Natural killer cell (primary cell): ENCODE measurements around the gene C19orf85. TPM values are rescaled to one million over a fixed set of nuclear protein-coding genes. Genes with fewer than 3 reads are reported as not detected.
"Not testable (repeated sequence)": the region's sequence is repeated elsewhere in the genome, so short reads cannot be mapped to it uniquely, and the experiment has no call there.

ENCODE experiments used
- ATAC-seq, 3 donors: fragments of 150-1000 bp in 2 of 3; fragments of 200-7000 bp in 1 of 3; cut with Tn5 transposase; 1 replicate in 1 of 3; 2 replicates in 2 of 3; pipeline ENCODE4 v1.10.0; 2021; ENCODE audit warnings: mild to moderate bottlenecking in 2 of 3, moderate library complexity in 2 of 3
- DNase-seq, 2 donors: peaks; one replicate each; pipeline versions ENCODE4 v3.0.0 to v3.0.0-alpha.2; 2013 to 2021; ENCODE audit warnings: mixed read lengths in 1 of 2
- H3K27ac ChIP-seq: one replicate; pipeline ENCODE4 v1.5.1; 2013; ENCODE audit warnings: mild to moderate bottlenecking, low read length
- H3K27me3 ChIP-seq: one replicate; pipeline ENCODE4 v1.6.1; 2013; ENCODE audit warnings: low read length; ENCODE audit not compliant: control insufficient read depth, insufficient read depth
- H3K36me3 ChIP-seq: one replicate; pipeline ENCODE4 v1.6.1; 2013; ENCODE audit warnings: low read length; ENCODE audit not compliant: control insufficient read depth, insufficient read depth
- H3K4me1 ChIP-seq: one replicate; pipeline ENCODE4 v1.6.1; 2013; ENCODE audit warnings: low read length; ENCODE audit not compliant: control insufficient read depth, insufficient read depth
- H3K4me3 ChIP-seq: one replicate; pipeline ENCODE4 v1.5.1; 2013; ENCODE audit warnings: low read length
- H3K9me3 ChIP-seq: one replicate; pipeline ENCODE4 v1.6.1; 2013; ENCODE audit warnings: low read length; ENCODE audit not compliant: control insufficient read depth, insufficient read depth
- H3K27ac Mint-ChIP-seq, 2 donors: one replicate each; pipeline ENCODE4 v1.8.0; 2022; ENCODE audit warnings: mild to moderate bottlenecking in 2 of 2, mixed read lengths in 2 of 2, moderate library complexity in 1 of 2
- H3K27me3 Mint-ChIP-seq, 2 donors: one replicate each; pipeline ENCODE4 v1.8.0; 2022; ENCODE audit warnings: low read depth in 2 of 2, mixed read lengths in 2 of 2
- H3K36me3 Mint-ChIP-seq: one replicate; pipeline ENCODE4 v1.8.0; 2022; ENCODE audit warnings: mixed read lengths
- H3K4me1 Mint-ChIP-seq, 2 donors: one replicate each; pipeline ENCODE4 v1.8.0; 2022; ENCODE audit warnings: mixed read lengths in 2 of 2
- H3K4me3 Mint-ChIP-seq: one replicate; pipeline ENCODE4 v1.8.0; 2022; ENCODE audit warnings: mild to moderate bottlenecking, moderate library complexity, mixed read lengths
- H3K9me3 Mint-ChIP-seq, 2 donors: one replicate each; pipeline ENCODE4 v1.8.0; 2022; ENCODE audit warnings: mixed read lengths in 2 of 2
- WGBS: methylation state at CpG from one replicate; pipeline ENCODE4 v1.1.7; 2013; ENCODE audit warnings: missing lambda C conversion rate; ENCODE audit not compliant: insufficient coverage; 5-methylcytosine and 5-hydroxymethylcytosine counted together
- intact Hi-C: fragments of 100-400 bp; cut with micrococcal nuclease; formaldehyde crosslinking; loops from one replicate; pipeline ENCODE4 v1.14.2; 2022
- total RNA-seq, 4 donors: library from RNA; stranded (reverse); fragments of 120-200 nt in 1 of 4; gene quantifications; one replicate each; pipeline versions ENCODE4 v1.2.3 to v1.2.4, GENCODE V29; 2013 to 2022
- TF ChIP-seq, protein P1 (sequence below): fragments of 200-600 bp; IDR thresholded peaks from one replicate; pipeline ENCODE4 v1.8.0; 2022; ENCODE audit warnings: antibody characterized with exemption

Gene C19orf85
- total RNA-seq, 3 donors from 2014 or later (not counting 1 experiment from before 2014, with no cell fraction given) = not detected

- Mint-ChIP-seq H3K4me1 (peaks cover 0 to 17% of the 10 kb centered on the region in 2 donors), H3K9me3 (no peaks in the 10 kb centered on the region), H3K36me3 (no peaks in the 10 kb centered on the region), H3K27me3 (peaks cover 14 to 35% of the 10 kb centered on the region in 2 donors), H3K4me3 (no peak overlapping the region), H3K27ac (peak overlapping the region in 1 of 2 donors; percentile 82)
- TF ChIP-seq, protein P1, sequence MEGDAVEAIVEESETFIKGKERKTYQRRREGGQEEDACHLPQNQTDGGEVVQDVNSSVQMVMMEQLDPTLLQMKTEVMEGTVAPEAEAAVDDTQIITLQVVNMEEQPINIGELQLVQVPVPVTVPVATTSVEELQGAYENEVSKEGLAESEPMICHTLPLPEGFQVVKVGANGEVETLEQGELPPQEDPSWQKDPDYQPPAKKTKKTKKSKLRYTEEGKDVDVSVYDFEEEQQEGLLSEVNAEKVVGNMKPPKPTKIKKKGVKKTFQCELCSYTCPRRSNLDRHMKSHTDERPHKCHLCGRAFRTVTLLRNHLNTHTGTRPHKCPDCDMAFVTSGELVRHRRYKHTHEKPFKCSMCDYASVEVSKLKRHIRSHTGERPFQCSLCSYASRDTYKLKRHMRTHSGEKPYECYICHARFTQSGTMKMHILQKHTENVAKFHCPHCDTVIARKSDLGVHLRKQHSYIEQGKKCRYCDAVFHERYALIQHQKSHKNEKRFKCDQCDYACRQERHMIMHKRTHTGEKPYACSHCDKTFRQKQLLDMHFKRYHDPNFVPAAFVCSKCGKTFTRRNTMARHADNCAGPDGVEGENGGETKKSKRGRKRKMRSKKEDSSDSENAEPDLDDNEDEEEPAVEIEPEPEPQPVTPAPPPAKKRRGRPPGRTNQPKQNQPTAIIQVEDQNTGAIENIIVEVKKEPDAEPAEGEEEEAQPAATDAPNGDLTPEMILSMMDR = no peak
- H3K27me3 ChIP-seq = peaks cover 29% of the 10 kb centered on the region
- H3K4me1 ChIP-seq = peaks cover 12% of the 10 kb centered on the region
- no peak overlapping the region for H3K4me3 ChIP-seq
- DNase-seq (no peak), ATAC-seq (no peak)
- no peaks in the 10 kb centered on the region for H3K9me3 ChIP-seq
- H3K27ac ChIP-seq = no peak overlapping the region
- WGBS = 30% methylated on average over 16 of the region's 16 CpGs
- intact Hi-C loops = no loop called here
- no peaks in the 10 kb centered on the region for H3K36me3 ChIP-seq
These were observed 15.1 kb downstream of the C19orf85 start for GRCh38 chr19:55449469-55449868.

DNA sequence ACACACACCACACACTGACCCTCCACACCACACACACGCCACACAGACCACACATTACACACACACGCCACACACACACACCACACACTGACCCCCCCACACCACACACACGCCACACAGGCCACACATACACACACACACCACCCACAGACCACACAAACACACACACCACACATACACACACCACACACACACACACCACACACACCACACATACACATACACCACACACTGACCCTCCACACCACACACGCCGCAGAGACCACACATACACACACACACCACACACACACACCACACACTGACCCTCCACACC is 16.4 kb downstream of the C19orf85 start:
- ATAC-seq, H3K27ac Mint-ChIP-seq, H3K4me3 ChIP-seq, H3K9me3 ChIP-seq, H3K4me3 Mint-ChIP-seq, intact Hi-C loops, H3K36me3 Mint-ChIP-seq, H3K9me3 Mint-ChIP-seq, DNase-seq, H3K27ac ChIP-seq, H3K36me3 ChIP-seq: not testable (repeated sequence)
- H3K4me1 ChIP-seq = peaks cover 12% of the 10 kb centered on the region
- peaks cover 0 to 15% of the 10 kb centered on the region in 2 donors for H3K4me1 Mint-ChIP-seq
- WGBS = 83% methylated on average over 5 of the region's 5 CpGs
- peaks cover 36% of the 10 kb centered on the region for H3K27me3 ChIP-seq
- H3K27me3 Mint-ChIP-seq = peaks cover 27 to 35% of the 10 kb centered on the region in 2 donors

DNA sequence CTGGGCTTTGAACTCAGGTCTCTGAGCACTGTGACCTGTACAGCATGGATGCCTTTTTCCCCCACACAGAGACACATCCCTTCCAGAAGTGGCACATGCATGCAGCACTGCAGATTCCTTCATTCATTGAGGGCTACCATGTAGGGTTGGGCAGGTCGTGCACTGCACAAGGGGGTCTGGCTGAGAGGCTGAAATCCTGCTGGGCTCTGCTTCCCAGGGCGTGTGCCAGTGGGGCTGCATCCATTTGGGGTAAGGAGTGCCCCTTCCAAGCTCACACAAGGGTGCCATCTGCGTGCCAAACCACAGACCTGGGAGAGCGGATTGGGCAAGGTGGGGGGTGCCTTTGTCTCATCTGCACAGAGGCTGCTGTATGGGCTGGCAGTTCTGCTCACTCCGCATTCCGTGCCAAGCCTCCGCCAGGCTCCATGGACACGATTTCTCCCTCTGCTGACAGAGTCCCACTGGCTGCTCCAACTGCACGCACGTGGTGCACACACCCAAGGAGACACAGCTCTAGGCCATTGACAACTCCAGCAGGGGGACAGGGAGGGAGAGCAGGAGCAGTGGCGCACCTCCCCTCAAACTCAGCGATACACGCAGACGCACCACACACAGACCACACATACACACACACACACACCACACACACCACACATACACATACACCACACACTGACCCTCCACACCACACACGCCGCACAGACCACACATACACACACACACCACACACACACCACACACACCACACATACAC is 17.0 kb downstream of the C19orf85 start:
- H3K27ac ChIP-seq = no peak overlapping the region
- H3K27me3 Mint-ChIP-seq = peaks cover 27 to 39% of the 10 kb centered on the region in 2 donors
- H3K27ac Mint-ChIP-seq = no peak overlapping the region
- WGBS = 42% methylated on average over 14 of the region's 16 CpGs
- intact Hi-C loops = no loop called here
- H3K9me3 Mint-ChIP-seq = no peaks in the 10 kb centered on the region
- no peaks in the 10 kb centered on the region for H3K36me3 Mint-ChIP-seq
- no peak overlapping the region for H3K4me3 Mint-ChIP-seq
- H3K4me1 Mint-ChIP-seq = peaks cover 0 to 20% of the 10 kb centered on the region in 2 donors
- peaks cover 33% of the 10 kb centered on the region for H3K27me3 ChIP-seq
- H3K36me3 ChIP-seq = no peaks in the 10 kb centered on the region
- H3K4me1 ChIP-seq = peaks cover 12% of the 10 kb centered on the region
- TF ChIP-seq, protein P1 = no peak
- DNase-seq (no peak), ATAC-seq (peak; percentile 19 to 21 (median 20))
- H3K9me3 ChIP-seq = no peaks in the 10 kb centered on the region
- H3K4me3 ChIP-seq = no peak overlapping the region

DNA sequence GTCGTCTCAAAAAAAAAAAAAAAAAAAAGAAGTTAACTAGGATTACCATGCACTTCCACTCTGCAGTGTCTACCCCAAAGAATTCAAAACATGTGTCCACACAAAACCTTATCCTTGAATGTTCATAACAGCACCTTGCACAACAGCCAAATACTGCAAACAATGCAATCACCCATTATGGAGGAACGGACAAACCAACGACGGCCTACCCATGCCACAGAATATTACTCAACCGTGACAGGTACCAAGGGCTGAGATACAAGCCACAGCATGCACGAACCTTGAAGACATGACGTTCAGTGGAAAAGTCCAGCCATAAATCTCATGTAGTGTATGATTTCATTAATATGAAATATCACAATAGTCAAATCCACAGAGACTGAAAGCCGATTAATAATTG is 18.5 kb downstream of the C19orf85 start:
- ATAC-seq (no peak), DNase-seq (no peak)
- intact Hi-C loops = no loop called here
- Mint-ChIP-seq H3K27ac (no peak overlapping the region), H3K27me3 (peaks cover 35 to 40% of the 10 kb centered on the region in 2 donors), H3K9me3 (no peaks in the 10 kb centered on the region), H3K4me3 (no peak overlapping the region), H3K4me1 (peaks cover 7 to 22% of the 10 kb centered on the region in 2 donors), H3K36me3 (peaks cover 7% of the 10 kb centered on the region)
- peaks cover 33% of the 10 kb centered on the region for H3K27me3 ChIP-seq
- H3K4me3 ChIP-seq = no peak overlapping the region
- 83% methylated on average over 6 of the region's 8 CpGs for WGBS
- no peaks in the 10 kb centered on the region for H3K9me3 ChIP-seq
- H3K4me1 ChIP-seq = peaks cover 11% of the 10 kb centered on the region
- no peak overlapping the region for H3K27ac ChIP-seq
- TF ChIP-seq, protein P1 = no peak
- no peaks in the 10 kb centered on the region for H3K36me3 ChIP-seq
